IMR-90 (cell line): Measurements from ENCODE around the gene STRN4. TPM values are rescaled to one million over a fixed set of nuclear protein-coding genes. Genes with fewer than 3 reads are reported as not detected.

Experiments used
- ATAC-seq: fragments of 200-7000 bp; cut with Tn5 transposase; 2 replicates; pipeline ENCODE4 v1.9.1; 2020; ENCODE audit warnings: low read depth, mild to moderate bottlenecking, moderate library complexity
- BruUV-seq: library from RNA; stranded (reverse); fragments of 400-500 nt; replicated peaks from 2 replicates; lab custom pipeline; 2021; lab: Mats Ljungman, UMichigan
- CTCF ChIA-PET: fragments of 300-600 bp; formaldehyde crosslinking; extraction: SDS; loops from one replicate; lab custom pipeline; 2021; ENCODE audit warnings: antibody characterized with exemption; lab: Yijun Ruan, JAX
- POLR2A ChIA-PET: fragments of 300-600 bp; sonication (Branson Sonifier 250); formaldehyde crosslinking; loops from one replicate; lab custom pipeline; 2022; ENCODE audit warnings: antibody characterized with exemption; ENCODE audit not compliant: unreplicated experiment; lab: Charles Lee
- DNase-seq: peaks from one replicate; pipeline ENCODE4 v3.0.0; 2013
- H2AFZ ChIP-seq: replicated peaks from 2 replicates; pipeline ENCODE3; 2013; ENCODE audit warnings: low read length, mild to moderate bottlenecking; ENCODE audit not compliant: poor library complexity
- H2AK5ac ChIP-seq: 2 replicates; pipeline ENCODE4 v1.6.1; 2013; ENCODE audit warnings: low read depth, low read length, inconsistent platforms
- H2AK9ac ChIP-seq: replicated peaks from 2 replicates; pipeline ENCODE3; 2013; ENCODE audit warnings: mild to moderate bottlenecking, low read depth, low read length, moderate library complexity; ENCODE audit not compliant: poor library complexity
- H2BK120ac ChIP-seq: 2 replicates; pipeline ENCODE4 v1.6.1; 2013; ENCODE audit warnings: low read depth, low read length, inconsistent platforms
- H2BK15ac ChIP-seq: 3 replicates; pipeline ENCODE4 v1.6.1; 2013; ENCODE audit warnings: low read depth, low read length, inconsistent platforms
- H2BK20ac ChIP-seq: 2 replicates; pipeline ENCODE4 v1.6.1; 2013; ENCODE audit warnings: low read depth, mild to moderate bottlenecking, inconsistent platforms, low read length, moderate library complexity
- H2BK5ac ChIP-seq: 2 replicates; pipeline ENCODE4 v1.6.1; 2013; ENCODE audit warnings: mild to moderate bottlenecking, low read depth, low read length, inconsistent platforms; ENCODE audit not compliant: poor library complexity, severe bottlenecking
- H3K14ac ChIP-seq: replicated peaks from 2 replicates; pipeline ENCODE4 v1.6.1; 2013; ENCODE audit warnings: low read depth, low read length, inconsistent platforms
- H3K18ac ChIP-seq: 2 replicates; pipeline ENCODE4 v1.6.1; 2013; ENCODE audit warnings: low read depth, low read length, control low read depth
- H3K23ac ChIP-seq: 2 replicates; pipeline ENCODE4 v1.6.1; 2013; ENCODE audit warnings: low read depth, low read length, inconsistent platforms
- H3K27ac ChIP-seq: 2 replicates; pipeline ENCODE4 v1.5.1; 2013; ENCODE audit warnings: mild to moderate bottlenecking, control low read depth, low read length; ENCODE audit not compliant: insufficient read depth
- H3K27me3 ChIP-seq: 2 replicates; pipeline ENCODE4 v1.6.1; 2013; ENCODE audit warnings: low read length; ENCODE audit not compliant: control insufficient read depth, insufficient read depth
- H3K36me3 ChIP-seq: 2 replicates; pipeline ENCODE4 v1.6.1; 2013; ENCODE audit warnings: low read length, mixed read lengths; ENCODE audit not compliant: control insufficient read depth, insufficient read depth
- H3K4ac ChIP-seq: 2 replicates; pipeline ENCODE4 v1.6.1; 2013; ENCODE audit warnings: low read depth, low read length, inconsistent platforms
- H3K4me1 ChIP-seq: 2 replicates; pipeline ENCODE4 v1.6.1; 2013; ENCODE audit warnings: low read length, mixed read lengths; ENCODE audit not compliant: control insufficient read depth, insufficient read depth
- H3K4me2 ChIP-seq: 2 replicates; pipeline ENCODE4 v1.6.1; 2013; ENCODE audit warnings: low read depth, mild to moderate bottlenecking, control low read depth, low read length, moderate library complexity
- H3K4me3 ChIP-seq: 2 replicates; pipeline ENCODE4 v1.5.1; 2013; ENCODE audit warnings: low read depth, mild to moderate bottlenecking, control low read depth, low read length, moderate library complexity; ENCODE audit not compliant: insufficient read depth
- H3K56ac ChIP-seq: 2 replicates; pipeline ENCODE4 v1.6.1; 2013; ENCODE audit warnings: low read length, inconsistent platforms; ENCODE audit not compliant: insufficient read depth; ENCODE audit errors: extremely low read depth
- H3K79me1 ChIP-seq, 2 experiments: 2 replicates each; pipeline ENCODE4 v1.6.1; 2013; ENCODE audit warnings: low read length in 2 of 2, inconsistent platforms in 1 of 2, low read depth in 1 of 2
- H3K9ac ChIP-seq: 2 replicates; pipeline ENCODE4 v1.6.1; 2013; ENCODE audit warnings: low read depth, low read length, control low read depth
- H3K9me1 ChIP-seq: 2 replicates; pipeline ENCODE4 v1.6.1; 2013; ENCODE audit warnings: low read length, inconsistent platforms; ENCODE audit not compliant: insufficient read depth
- H3K9me3 ChIP-seq: 2 replicates; pipeline ENCODE4 v1.6.1; 2013; ENCODE audit warnings: low read length; ENCODE audit not compliant: control insufficient read depth, insufficient read depth
- H4K20me1 ChIP-seq: 2 replicates; pipeline ENCODE4 v1.6.1; 2013; ENCODE audit warnings: low read length, inconsistent platforms; ENCODE audit not compliant: insufficient read depth
- H4K5ac ChIP-seq: 2 replicates; pipeline ENCODE4 v1.6.1; 2013; ENCODE audit warnings: mild to moderate bottlenecking, low read depth, low read length, control low read depth
- H4K8ac ChIP-seq, 2 experiments: 2 replicates each; pipeline ENCODE4 v1.6.1; 2013; ENCODE audit warnings: low read depth in 2 of 2, low read length in 2 of 2, control low read depth in 1 of 2, inconsistent platforms in 1 of 2
- H4K91ac ChIP-seq: 2 replicates; pipeline ENCODE4 v1.6.1; 2013; ENCODE audit warnings: low read depth, low read length, inconsistent platforms; ENCODE audit not compliant: insufficient read depth
- CEBPB ChIP-seq: IDR thresholded peaks from 2 replicates; pipeline ENCODE4 v1.6.1; 2012; ENCODE audit warnings: low read depth, low read length, improper control_type of control experiment
- MAZ ChIP-seq: IDR thresholded peaks from 2 replicates; pipeline ENCODE4 v1.6.1; 2012; ENCODE audit warnings: low read depth, mild to moderate bottlenecking, low read length, improper control_type of control experiment, moderate library complexity, borderline replicate concordance
- WGBS, 2 experiments: methylation state at CpG; one replicate each; pipeline versions ENCODE4 v1.1.5 to v1.1.7; 2013; ENCODE audit warnings: missing lambda C conversion rate in 2 of 2; ENCODE audit not compliant: insufficient read length in 1 of 2; ENCODE audit errors: extremely low coverage in 2 of 2; 5-methylcytosine and 5-hydroxymethylcytosine counted together
- dilution Hi-C: fragments of 300-500 bp; cut with HindIII; formaldehyde crosslinking; loops from one replicate; pipeline ENCODE4 v1.14.3; 2018; ENCODE audit warnings: low sequenced_read_pairs; ENCODE audit not compliant: unreplicated experiment
- in situ Hi-C: fragments of 300-500 bp; cut with MboI; formaldehyde crosslinking; loops from 3 replicates; pipeline ENCODE4 v1.14.3; 2019; ENCODE audit warnings: low sequenced_read_pairs, inconsistent platforms, mixed read lengths
- intact Hi-C: fragments of 100-400 bp; cut with micrococcal nuclease; formaldehyde crosslinking; loops from 2 replicates; pipeline ENCODE4 v1.10.0; 2022
- polyA plus RNA-seq, 3 experiments: library from polyadenylated mRNA; depleted of rRNA; stranded (reverse); fragments of >200 nt; gene quantifications; 2 replicates each; pipeline ENCODE4 v1.2.3, GENCODE V29; 2012; ENCODE audit warnings: low replicate concordance in 1 of 3
- total RNA-seq: library from RNA; depleted of rRNA; stranded (reverse); fragments of >200 nt; gene quantifications from 2 replicates; pipeline ENCODE4 v1.2.3, GENCODE V29; 2012

Gene STRN4
- total and polyA plus RNA-seq, 2 of the 4 experiments (the other 2 are of a cell fraction), result 36.7 to 112 TPM

DNA sequence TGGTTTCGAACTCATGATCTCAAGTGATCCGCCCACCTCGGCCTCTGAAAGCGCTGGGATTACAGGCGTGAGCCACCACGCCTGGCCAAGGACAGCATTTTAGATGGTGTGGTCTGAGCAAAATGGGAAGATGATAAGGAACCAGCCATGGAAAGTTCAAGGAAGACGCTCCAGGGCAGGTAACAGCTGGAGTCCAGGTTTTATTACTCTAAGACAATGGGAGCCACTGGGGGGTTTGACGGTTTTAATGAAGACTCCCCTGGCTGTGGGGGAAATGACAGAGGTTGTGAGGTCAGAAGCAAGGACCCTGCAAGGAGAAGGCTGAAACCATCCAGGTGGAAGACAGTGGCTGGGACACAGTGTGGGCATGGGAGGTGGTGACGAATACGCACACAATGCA, 50.2 kb downstream of the STRN4 start:
- Histone ChIP-seq H3K4me1 (no peaks in the 10 kb centered on the region), H3K9ac (no peak overlapping the region), H2AFZ (no peak overlapping the region), H4K20me1 (peaks cover 19% of the 10 kb centered on the region; the same call in 1 of the 2 replicates), H2BK5ac (no peak overlapping the region), H4K8ac (no peak overlapping the region), H4K91ac (no peak overlapping the region), H2AK9ac (no peak overlapping the region), H3K9me1 (0 out of 2 replicates have a peak, but pooled peaks cover 8% of the 10 kb centered on the region), H3K79me1 (peaks cover 0 to 19% of the 10 kb centered on the region in 2 experiments; a peak in 3 of 4 replicates), H4K5ac (no peak overlapping the region), H2BK20ac (no peak overlapping the region), H3K14ac (no peak overlapping the region), H3K27me3 (no peaks in the 10 kb centered on the region), H3K36me3 (peaks cover 74% of the 10 kb centered on the region), H3K9me3 (no peaks in the 10 kb centered on the region), H3K4ac (no peak overlapping the region), H2BK15ac (no peak overlapping the region), H2BK120ac (no peak overlapping the region), H3K27ac (no peak overlapping the region), H3K23ac (no peak overlapping the region), H2AK5ac (no peak overlapping the region), H3K56ac (no peak overlapping the region), H3K4me3 (no peak overlapping the region), H3K4me2 (no peak overlapping the region), H3K18ac (no peak overlapping the region)
- DNase-seq (no peak), ATAC-seq (no peak)
- dilution Hi-C loops, result no loop called here
- BruUV-seq, result no TSS peak
- CTCF ChIA-PET, result no interaction called here
- intact Hi-C loops, result no loop called here
- in situ Hi-C loops, result no loop called here
- POLR2A ChIA-PET, result no interaction called here
- TF ChIP-seq MAZ (no peak), CEBPB (no peak)
- 100% methylated on average over 3 of the region's 10 CpGs; no CpG with 5 or more reads in 1 of the 2 experiments for WGBS, 2 experiments
